Ramos (cell line): ENCODE data around the gene FCGR3A.
"Not testable (repeated sequence)": the region's sequence is repeated elsewhere in the genome, so short reads cannot be mapped to it uniquely, and the experiment has no call there.

Experiments
- in situ Hi-C: fragments of 300-500 bp; cut with MboI; formaldehyde crosslinking; loops from one replicate; pipeline ENCODE4 v1.14.3; 2022; ENCODE audit warnings: low sequenced_read_pairs; ENCODE audit not compliant: unreplicated experiment

The FCGR3A gene

DNA sequence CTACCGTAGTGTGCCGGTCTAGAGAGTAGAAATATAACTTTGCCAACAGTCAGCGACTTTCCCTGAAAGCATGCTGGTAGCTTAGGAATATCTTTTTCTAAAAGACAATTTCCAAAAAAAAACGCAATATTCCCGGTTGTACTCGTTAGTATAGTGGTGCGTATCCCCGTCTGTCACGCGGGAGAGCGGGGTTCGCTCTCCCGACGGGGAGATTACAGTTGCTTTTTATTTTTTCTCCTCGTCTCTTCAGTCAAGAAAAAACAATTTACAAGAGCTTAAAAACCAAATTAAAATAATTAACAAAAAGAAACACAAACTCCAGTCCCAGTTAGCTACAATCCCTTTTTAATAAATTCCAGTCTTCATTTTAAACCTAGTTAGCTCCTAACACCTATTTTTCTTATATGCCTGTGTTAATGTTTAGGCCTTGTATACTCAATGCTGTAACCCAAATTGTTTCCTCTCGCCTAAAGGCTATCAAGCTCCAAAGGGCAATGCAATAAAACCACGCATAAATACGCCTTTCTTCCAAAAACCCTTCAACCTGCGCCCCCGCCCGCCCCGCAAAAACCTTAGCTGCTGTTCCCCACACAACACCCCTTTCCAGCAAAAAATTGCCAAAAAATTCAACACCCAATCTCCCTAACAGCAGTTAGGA, 17.5 kb downstream of the FCGR3A start:
- in situ Hi-C loops = no loop called here

DNA sequence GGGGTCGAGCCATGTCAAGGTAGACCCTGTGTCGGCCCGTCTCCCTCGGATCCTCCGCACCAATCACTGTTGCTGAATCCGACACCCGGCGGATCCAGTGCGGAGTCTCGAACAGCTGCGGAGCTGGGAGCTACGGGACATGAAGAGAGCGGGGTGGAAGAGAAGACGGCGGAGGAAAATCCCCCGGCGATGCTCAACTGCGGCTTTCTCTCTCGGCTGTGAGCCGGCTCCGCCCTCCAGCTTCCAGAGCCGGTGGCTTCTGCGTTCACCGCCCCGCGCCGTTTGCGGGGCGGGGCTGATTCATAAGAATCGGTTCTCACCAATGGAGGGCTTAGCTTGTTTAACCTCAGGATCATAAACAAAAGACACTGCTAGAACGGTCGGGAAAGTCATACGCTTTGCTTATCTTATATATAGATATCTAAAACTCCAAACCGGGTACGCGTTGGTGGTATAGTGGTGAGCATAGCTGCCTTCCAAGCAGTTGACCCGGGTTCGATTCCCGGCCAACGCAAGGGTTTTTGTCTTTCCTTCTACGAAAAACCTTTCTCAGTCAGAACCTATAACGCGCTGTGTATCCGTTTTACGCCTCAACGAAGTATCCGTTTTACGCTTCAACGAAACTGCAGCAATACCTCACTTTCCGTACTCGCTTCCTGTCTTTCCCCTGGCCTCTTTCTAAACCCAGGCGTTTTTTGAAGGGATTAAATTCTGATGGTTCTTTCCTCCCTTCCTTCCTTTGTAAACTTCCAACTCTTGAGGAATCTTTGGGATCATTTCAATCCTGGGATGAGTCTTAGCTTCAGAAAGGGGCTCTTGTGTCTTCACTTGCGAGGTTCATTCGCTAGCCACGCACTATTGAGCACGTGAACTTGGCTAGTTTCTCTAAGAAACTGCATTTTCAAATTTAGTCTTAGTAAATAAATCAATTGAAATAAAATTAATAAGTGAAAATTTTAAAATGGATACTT, 18.7 kb downstream of the FCGR3A start:
- in situ Hi-C loops = not testable (repeated sequence)

DNA sequence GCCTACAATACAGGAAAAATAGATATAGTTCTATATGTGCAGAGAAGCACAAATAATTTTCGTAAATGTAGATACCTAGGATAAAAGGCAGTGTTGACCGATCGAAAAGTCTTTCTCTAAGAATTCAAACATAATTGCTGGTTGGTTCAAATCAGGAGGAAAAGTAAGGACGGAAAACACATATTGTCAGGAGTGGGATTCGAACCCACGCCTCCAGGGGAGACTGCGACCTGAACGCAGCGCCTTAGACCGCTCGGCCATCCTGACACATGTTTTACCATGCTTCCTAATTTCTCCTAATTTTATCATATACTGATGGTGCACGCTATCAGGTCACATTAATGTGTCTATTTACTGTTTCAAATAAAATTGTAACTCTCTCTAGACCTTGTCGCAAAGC, 19.5 kb downstream of the FCGR3A start:
- in situ Hi-C loops = not testable (repeated sequence)

DNA sequence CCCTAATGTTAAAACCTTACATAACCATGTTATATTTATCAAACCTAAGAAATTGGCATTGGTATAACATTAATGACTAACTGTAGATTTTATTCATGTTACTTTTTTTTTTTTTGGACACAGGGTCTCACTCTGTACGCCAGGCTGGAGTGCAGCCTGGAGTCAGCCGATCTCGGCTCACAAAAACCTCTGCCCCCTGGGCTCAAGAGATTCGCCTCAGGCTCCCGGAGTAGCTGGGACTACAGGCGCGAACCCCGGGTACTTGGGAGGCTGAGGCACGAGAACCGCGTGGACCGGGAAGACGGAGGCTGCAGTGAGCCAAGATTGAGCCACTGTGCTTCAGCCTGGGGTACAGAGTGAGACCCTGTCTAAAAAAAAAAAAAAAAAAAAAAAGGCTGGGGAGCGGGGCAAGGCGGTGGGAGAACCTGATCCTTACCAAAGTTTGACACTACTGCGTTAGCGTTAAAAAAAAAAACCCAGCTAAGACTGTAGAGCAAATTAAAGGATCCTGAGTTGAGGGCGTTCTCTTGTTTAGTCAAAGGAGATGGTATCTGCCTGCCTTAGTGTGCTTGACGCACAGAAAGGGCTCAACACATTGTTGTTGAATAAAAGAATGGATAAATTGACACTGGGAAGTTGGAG, 20.0 kb downstream of the FCGR3A start:
- in situ Hi-C loops = not testable (repeated sequence)

DNA sequence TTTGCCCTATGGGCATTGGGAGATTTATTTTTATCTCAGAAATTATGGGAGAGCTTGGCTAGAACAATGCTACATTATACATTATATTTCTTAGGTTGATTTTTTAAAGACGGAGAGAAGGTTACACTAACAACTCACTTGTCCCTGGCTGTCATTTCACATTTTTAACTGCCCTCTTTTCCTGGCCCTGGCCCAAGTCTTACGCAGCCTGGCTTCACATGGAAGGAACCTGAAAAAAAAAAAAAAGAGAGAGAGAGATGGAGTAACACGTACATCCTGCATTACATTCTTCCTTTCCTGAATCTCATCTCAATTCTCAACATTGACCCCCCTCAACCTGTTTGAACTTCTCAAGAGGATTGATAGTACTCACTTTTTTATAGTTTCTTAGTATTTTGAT, 21.1 kb downstream of the FCGR3A start:
- in situ Hi-C loops = not testable (repeated sequence)

DNA sequence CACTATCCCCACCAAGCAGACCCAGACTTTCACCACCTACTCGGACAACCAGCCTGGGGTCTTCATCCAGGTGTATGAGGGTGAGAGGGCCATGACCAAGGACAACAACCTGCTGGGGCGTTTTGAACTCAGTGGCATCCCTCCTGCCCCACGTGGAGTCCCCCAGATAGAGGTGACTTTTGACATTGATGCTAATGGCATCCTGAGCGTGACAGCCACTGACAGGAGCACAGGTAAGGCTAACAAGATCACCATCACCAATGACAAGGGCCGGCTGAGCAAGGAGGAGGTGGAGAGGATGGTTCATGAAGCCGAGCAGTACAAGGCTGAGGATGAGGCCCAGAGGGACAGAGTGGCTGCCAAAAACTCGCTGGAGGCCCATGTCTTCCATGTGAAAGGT, 23.7 kb downstream of the FCGR3A start:
- in situ Hi-C loops = not testable (repeated sequence)

DNA sequence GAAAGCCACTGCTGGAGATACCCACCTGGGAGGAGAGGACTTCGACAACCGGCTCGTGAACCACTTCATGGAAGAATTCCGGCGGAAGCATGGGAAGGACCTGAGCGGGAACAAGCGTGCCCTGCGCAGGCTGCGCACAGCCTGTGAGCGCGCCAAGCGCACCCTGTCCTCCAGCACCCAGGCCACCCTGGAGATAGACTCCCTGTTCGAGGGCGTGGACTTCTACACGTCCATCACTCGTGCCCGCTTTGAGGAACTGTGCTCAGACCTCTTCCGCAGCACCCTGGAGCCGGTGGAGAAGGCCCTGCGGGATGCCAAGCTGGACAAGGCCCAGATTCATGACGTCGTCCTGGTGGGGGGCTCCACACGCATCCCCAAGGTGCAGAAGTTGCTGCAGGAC, 24.3 kb downstream of the FCGR3A start:
- in situ Hi-C loops = not testable (repeated sequence)

DNA sequence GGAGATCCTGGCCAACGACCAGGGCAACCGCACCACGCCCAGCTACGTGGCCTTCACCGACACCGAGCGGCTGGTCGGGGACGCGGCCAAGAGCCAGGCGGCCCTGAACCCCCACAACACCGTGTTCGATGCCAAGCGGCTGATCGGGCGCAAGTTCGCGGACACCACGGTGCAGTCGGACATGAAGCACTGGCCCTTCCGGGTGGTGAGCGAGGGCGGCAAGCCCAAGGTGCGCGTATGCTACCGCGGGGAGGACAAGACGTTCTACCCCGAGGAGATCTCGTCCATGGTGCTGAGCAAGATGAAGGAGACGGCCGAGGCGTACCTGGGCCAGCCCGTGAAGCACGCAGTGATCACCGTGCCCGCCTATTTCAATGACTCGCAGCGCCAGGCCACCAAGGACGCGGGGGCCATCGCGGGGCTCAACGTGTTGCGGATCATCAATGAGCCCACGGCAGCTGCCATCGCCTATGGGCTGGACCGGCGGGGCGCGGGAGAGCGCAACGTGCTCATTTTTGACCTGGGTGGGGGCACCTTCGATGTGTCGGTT, 24.8 kb downstream of the FCGR3A start:
- in situ Hi-C loops = not testable (repeated sequence)

DNA sequence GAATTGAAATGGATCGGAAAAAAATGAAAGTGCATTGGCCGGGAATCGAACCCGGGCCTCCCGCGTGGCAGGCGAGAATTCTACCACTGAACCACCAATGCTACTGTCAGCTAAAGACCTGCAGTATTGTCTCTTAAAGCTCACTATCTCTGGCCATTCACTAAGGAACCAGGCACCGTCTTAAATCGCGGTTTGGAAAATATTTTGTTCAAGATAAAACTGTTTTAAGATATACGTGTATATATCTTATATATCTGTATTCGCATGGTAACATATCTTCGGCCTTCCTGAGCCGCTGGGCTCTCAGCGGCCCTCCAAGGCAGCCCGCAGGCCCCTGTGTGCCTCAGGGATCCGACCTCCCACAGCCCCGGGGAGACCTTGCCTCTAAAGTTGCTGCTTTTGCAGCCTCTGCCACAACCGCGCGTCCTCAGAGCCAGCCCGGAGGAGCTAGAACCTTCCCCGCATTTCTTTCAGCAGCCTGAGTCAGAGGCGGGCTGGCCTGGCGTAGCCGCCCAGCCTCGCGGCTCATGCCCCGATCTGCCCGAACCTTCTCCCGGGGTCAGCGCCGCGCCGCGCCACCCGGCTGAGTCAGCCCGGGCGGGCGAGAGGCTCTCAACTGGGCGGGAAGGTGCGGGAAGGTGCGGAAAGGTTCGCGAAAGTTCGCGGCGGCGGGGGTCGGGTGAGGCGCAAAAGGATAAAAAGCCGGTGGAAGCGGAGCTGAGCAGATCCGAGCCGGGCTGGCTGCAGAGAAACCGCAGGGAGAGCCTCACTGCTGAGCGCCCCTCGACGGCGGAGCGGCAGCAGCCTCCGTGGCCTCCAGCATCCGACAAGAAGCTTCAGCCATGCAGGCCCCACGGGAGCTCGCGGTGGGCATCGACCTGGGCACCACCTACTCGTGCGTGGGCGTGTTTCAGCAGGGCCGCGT, 25.5 kb downstream of the FCGR3A start, which contains the start of gene HSPA6:
Gene HSPA6 (plus strand): TSS at position 724 of the 925 bp plus-strand sequence. CDS start 119 bp downstream, at position 843.
- in situ Hi-C loops = not testable (repeated sequence)

DNA sequence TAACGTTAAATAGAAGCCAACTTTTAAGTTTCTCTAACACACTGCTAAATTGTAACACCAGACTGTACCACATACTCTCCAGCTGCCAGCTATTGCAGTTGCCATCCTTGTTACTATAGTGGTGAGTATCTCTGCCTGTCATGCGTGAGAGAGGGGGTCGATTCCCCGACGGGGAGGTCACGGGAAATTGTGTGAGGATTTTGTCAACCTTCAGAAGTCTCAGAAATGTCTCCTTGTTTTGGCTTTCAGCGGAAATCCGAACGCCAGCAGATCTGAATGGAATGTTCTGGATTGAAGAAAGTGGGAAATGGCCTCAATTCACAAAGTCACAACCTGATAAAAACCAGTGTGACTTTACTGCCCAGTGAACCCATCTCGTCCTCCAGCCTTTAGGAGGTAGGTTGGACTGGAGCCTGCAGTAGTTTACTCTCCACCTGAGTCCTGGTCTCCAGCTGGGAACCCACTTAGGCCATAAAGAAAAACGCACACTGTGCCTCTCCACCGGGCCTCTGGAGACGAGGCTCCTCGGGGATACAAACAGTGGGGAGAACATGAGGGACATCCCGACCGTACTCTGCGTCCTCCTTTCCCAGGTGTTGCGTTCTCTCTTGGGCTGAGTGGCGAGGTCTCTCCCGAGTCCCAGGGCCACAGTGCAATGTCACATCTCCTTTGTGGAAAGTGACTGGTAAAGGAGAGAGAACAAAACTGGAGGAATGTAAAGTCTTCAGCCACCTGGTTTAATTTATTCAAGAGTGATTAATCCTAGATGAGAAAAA, 26.4 kb downstream of the FCGR3A start:
- in situ Hi-C loops = not testable (repeated sequence)

DNA sequence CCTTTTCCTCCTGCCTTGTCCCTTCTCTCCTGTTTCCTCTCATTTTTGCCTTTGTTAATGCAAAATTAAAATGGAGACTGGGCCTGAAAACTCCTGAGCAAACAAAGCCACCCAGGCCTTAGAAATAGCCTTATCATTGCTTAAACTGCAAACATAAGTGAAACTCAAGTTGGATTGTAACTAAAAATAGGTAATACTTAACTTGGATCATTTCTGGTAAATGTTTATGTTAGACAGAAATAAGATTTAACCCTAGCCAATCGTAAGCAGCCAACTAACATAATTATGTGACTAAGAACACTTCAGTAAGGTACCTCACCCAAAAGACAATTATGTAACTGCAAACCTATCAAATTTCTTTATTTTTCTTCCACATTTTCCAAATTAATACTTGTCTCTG, 35.7 kb downstream of the FCGR3A start:
- in situ Hi-C loops = not testable (repeated sequence)

DNA sequence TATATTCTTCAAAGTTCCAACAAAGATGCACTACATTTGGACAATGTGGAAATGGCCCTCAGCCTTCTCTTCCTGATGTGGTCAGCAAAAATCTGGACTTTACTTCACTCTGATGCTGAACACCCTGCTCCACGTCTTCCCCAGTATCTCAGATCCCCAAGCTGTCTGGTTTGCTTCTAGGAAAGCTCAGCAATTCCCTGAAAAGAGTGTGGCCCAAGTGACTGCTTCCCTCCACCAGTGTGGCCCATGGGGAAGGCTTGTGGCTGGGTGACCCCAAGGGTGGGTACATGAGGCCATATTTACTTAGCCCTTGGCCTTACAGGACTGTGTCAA, 36.2 kb downstream of the FCGR3A start:
- in situ Hi-C loops = not testable (repeated sequence)

DNA sequence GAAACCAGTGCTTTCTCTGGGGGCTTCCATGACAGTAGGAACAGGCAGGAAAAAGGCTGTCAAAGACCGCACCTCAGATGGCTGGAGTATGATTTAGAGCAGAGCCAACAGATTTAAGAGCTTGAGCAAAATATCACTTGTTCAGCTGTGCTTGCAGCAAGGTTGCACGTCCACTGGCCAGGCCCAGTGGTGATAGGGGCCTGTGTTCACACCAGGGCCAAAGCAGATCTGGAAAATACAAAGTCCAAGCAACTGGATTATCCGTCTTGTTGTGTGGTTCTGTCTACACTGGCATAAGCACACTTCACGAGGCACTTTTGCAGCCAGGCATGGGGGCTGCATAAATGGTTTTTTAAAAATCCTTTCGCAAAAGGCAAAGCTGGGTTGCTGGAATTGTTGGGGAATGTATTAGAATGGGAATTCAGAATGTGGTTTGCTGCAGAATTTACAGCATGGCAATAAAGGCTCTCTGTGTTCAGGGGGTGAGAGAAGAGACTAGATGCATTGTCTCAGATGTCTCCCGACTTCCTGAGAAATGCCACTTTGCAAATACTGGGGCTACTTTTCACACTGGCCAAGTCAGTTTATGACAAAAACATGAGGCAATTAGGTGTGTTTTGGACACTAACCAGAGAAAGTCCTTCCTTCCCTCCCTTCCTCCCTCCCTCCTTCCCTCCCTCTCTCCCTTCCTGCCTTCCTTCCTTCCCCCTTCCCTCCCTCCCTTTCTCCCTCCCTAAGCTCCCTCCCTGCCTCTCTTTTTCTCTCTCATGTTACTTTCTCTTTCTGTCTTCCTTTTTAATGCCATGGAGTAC, 36.8 kb downstream of the FCGR3A start:
- in situ Hi-C loops = not testable (repeated sequence)

DNA sequence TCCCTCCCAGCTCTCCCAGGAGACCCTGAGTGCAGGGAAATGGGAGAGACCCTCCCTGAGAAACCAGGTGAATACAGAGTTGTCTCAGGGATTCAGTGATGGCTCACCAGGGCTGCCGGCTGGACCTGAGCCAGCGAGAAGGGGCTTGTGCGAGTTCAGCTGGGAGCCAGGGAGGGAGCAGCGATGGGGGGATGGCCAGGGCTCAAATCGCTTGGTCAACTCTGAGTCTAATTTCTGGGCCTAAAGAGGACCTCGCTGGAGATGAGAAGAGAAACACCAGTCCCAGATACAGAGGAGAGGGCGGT, 37.9 kb downstream of the FCGR3A start:
- in situ Hi-C loops = no loop called here

DNA sequence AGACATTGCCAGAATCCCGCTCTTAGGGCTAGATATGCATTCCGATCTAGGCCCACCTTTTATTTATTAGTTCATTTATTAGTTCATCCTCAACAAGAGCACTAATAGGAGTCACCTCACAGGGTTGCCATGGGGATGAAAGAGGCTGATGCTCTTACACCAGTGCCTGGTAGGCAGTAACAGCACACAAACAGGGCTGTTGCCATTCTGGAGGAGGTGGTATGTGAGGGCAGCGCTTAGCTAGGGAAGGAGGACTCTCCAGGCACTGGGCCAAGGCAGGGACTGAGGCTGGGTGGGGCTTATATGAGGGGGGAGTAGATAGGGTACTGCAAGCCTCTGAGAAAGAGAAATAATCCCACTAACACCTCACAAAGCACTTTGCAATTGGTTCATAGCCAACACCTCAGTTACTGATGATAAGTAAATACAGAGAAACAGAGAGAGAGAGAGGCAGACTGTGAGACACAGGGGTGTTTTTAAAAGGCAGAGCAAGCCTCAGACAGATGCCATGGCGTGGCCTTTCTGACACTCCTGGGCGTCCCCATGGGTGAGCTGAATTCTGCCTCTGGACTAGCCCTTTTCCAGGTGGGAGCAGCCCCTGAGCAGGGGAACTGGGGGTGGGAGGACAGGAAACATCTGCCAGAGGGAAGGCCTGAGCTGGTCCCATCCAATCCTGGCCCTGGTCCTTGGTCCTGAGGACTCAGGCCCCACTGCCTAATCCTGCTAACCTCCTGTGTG, 38.4 kb downstream of the FCGR3A start:
- in situ Hi-C loops = no loop called here

DNA sequence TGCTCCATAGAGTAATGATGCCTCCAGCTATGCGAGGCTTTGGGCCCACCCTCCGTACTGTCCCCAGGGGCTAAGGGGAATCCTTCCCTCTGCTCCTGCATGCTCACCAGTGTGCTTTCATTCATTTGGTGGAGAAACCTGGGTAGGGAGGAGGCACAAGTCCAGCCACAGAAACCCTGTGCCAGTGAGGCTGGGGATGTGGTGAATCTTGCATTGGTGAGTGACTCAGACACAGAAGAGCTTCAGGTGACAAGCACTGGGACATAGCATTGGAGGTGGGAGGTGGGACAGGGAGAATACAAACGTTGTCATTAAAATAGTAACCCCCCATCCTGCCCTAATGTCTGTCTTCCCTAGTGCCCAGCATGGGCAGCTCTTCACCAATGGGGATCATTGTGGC, 39.1 kb downstream of the FCGR3A start:
- in situ Hi-C loops = no loop called here

DNA sequence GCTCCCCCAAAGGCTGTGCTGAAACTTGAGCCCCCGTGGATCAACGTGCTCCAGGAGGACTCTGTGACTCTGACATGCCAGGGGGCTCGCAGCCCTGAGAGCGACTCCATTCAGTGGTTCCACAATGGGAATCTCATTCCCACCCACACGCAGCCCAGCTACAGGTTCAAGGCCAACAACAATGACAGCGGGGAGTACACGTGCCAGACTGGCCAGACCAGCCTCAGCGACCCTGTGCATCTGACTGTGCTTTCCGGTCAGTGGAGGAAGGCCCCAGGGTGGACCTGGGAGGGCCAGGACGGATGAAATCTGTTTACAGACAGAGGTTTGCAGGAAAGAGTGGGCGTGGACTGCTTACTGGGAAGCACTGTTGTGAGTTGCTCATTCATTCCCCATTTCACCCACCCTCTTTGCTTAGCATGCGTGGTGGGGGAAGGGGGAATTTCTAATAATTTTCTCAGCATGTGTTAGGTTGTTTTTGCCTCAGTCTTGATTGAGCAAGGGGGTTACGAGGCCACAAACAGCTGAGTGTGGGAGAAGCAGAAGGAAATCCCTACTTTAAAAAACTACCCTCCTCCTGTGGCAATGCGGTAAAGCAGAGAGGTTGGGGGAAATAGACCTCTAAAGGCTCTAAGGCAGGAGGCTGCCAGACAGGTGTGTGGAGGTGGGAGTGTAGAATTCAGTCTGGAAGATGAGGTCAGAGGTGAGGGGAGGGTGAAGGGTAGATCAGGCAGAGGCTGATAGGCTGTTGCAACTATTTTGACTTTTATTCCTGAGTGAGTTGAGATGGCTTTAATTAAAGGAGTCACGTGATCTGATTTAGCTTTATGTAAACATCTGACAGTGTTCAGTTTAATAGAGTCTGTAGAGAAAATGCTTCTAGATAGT, 43.0 kb downstream of the FCGR3A start:
- in situ Hi-C loops = no loop called here
